A549 (cell line): Measurements from ENCODE around the gene S1PR4. TPM values are rescaled to one million over a fixed set of nuclear protein-coding genes. Genes with fewer than 3 reads are reported as not detected.

ENCODE experiments used
- ATAC-seq, 2 experiments: fragments of 200-7000 bp in 1 of 2; fragments of >200 bp in 1 of 2; cut with Nextera tagmentation in 1 of 2; cut with Tn5 transposase in 1 of 2; 3 replicates each; pipeline versions ENCODE4 v1.8.0 to v1.9.1; 2018 to 2020; ENCODE audit warnings: mild to moderate bottlenecking in 1 of 2, moderate library complexity in 1 of 2
- CTCF ChIA-PET: fragments of 300-600 bp; sonication (Branson Sonifier 250); formaldehyde crosslinking; extraction: SDS; loops from one replicate; lab custom pipeline; 2021; ENCODE audit warnings: antibody characterized with exemption, inconsistent platforms; lab: Yijun Ruan, JAX
- POLR2A ChIA-PET: fragments of 350-600 bp; formaldehyde crosslinking; extraction: SDS; loops from one replicate; lab custom pipeline; 2021; ENCODE audit warnings: antibody characterized with exemption, inconsistent platforms; lab: Yijun Ruan, JAX
- DNase-seq, 2 experiments: peaks; one replicate each; pipeline versions ENCODE4 v3.0.0 to v3.0.0-alpha.2; 2011 to 2016; ENCODE audit warnings: low read depth in 1 of 2, low spot score in 1 of 2
- FAIRE-seq: peaks from 2 replicates; lab custom pipeline; 2011; peaks lifted over from hg19 to GRCh38; lab: Jason Lieb, UNC
- H3K27ac ChIP-seq, 2 experiments: fragments of >200 bp; sonication (Bioruptor Twin); formaldehyde crosslinking; 3 replicates each; pipeline ENCODE4 v1.5.1; 2016 to 2017
- H3K4me1 ChIP-seq: fragments of >200 bp; sonication (Bioruptor Twin); formaldehyde crosslinking; 3 replicates; pipeline ENCODE4 v1.6.1; 2016
- H3K4me2 ChIP-seq: fragments of >200 bp; sonication (Bioruptor Twin); formaldehyde crosslinking; 3 replicates; pipeline ENCODE4 v1.6.1; 2016
- H3K4me3 ChIP-seq: fragments of >200 bp; sonication (Bioruptor Twin); formaldehyde crosslinking; 3 replicates; pipeline ENCODE4 v1.5.1; 2016
- H3K9me3 ChIP-seq: fragments of >200 bp; sonication (Bioruptor Twin); formaldehyde crosslinking; 3 replicates; pipeline ENCODE4 v1.6.1; 2016
- BHLHE40 ChIP-seq: IDR thresholded peaks from 2 replicates; pipeline ENCODE4 v1.6.1; 2012; ENCODE audit warnings: low read depth, low read length, inconsistent platforms
- CBX2 ChIP-seq: fragments of 200-600 bp; sonication (generic); IDR thresholded peaks from 2 replicates; pipeline ENCODE4 v1.6.1; 2016; ENCODE audit warnings: low read depth, mild to moderate bottlenecking, borderline replicate concordance
- CHD2 ChIP-seq: fragments of 150-350 bp; IDR thresholded peaks from 2 replicates; pipeline ENCODE4 v1.6.1; 2014; ENCODE audit warnings: low read length; ENCODE audit not compliant: partially characterized antibody
- EHMT2 ChIP-seq: fragments of 200-600 bp; sonication (generic); IDR thresholded peaks from 2 replicates; pipeline ENCODE4 v1.6.1; 2016; ENCODE audit warnings: antibody characterized with exemption, low read depth, mild to moderate bottlenecking, moderate library complexity
- EP300 ChIP-seq, 2 experiments: fragments of >200 bp; sonication (Bioruptor Twin); formaldehyde crosslinking; IDR thresholded peaks; 2 replicates in 1 of 2; 3 replicates in 1 of 2; pipeline ENCODE4 v1.6.1; 2016 to 2017
- ESRRA ChIP-seq: fragments of 150-350 bp; IDR thresholded peaks from 2 replicates; pipeline ENCODE4 v1.6.1; 2014; ENCODE audit warnings: mild to moderate bottlenecking, low read length, borderline replicate concordance
- FOXS1 ChIP-seq: fragments of 250-450 bp; sonication (Bioruptor Pico); IDR thresholded peaks from 2 replicates; pipeline ENCODE4 v1.5.0; 2020; ENCODE audit warnings: mild to moderate bottlenecking, moderate library complexity
- GATA3 ChIP-seq: IDR thresholded peaks from 2 replicates; pipeline ENCODE4 v1.6.1; 2012; ENCODE audit warnings: borderline replicate concordance
- HES2 ChIP-seq: fragments of >200 bp; sonication (Bioruptor Twin); formaldehyde crosslinking; IDR thresholded peaks from 2 replicates; pipeline ENCODE4 v1.6.1; 2016
- HOXA7 ChIP-seq: fragments of 250-450 bp; sonication (Bioruptor Pico); IDR thresholded peaks from 2 replicates; pipeline ENCODE4 v1.5.0; 2020; ENCODE audit warnings: mild to moderate bottlenecking, moderate library complexity
- JUNB ChIP-seq: fragments of >200 bp; sonication (Bioruptor Twin); formaldehyde crosslinking; IDR thresholded peaks from 2 replicates; pipeline ENCODE4 v1.6.1; 2016
- KDM5A ChIP-seq: fragments of 200-600 bp; sonication (generic); IDR thresholded peaks from 2 replicates; pipeline ENCODE4 v1.6.1; 2016; ENCODE audit warnings: antibody characterized with exemption, mild to moderate bottlenecking
- MAFK ChIP-seq: fragments of 450-650 bp; IDR thresholded peaks from 2 replicates; pipeline ENCODE4 v1.6.1; 2014; ENCODE audit not compliant: partially characterized antibody
- NFE2L2 ChIP-seq: fragments of 150-350 bp; conservative IDR thresholded peaks from 2 replicates; pipeline ENCODE4 v1.6.1; 2014; ENCODE audit warnings: low read length
- NPAS2 ChIP-seq: fragments of 250-450 bp; sonication (Bioruptor Pico); IDR thresholded peaks from 2 replicates; pipeline ENCODE4 v1.8.0; 2022; ENCODE audit warnings: mild to moderate bottlenecking, moderate library complexity, borderline replicate concordance
- POLR2AphosphoS2 ChIP-seq: conservative IDR thresholded peaks from 2 replicates; pipeline ENCODE4 v1.6.1; 2012; ENCODE audit warnings: low read length, improper control_type of control experiment, inconsistent platforms
- RCOR1 ChIP-seq: fragments of 150-350 bp; IDR thresholded peaks from 2 replicates; pipeline ENCODE4 v1.6.1; 2014; ENCODE audit warnings: antibody characterized with exemption, low read length, low read depth
- RNF2 ChIP-seq: fragments of 200-600 bp; sonication (generic); IDR thresholded peaks from 2 replicates; pipeline ENCODE4 v1.6.1; 2016; ENCODE audit warnings: low read depth, mild to moderate bottlenecking, antibody characterized with exemption, moderate library complexity, borderline replicate concordance
- SMC3 ChIP-seq: fragments of >200 bp; sonication (Bioruptor Twin); formaldehyde crosslinking; IDR thresholded peaks from 3 replicates; pipeline ENCODE4 v1.6.1; 2018; ENCODE audit warnings: inconsistent platforms
- SREBF2 ChIP-seq: fragments of 450-650 bp; IDR thresholded peaks from 2 replicates; pipeline ENCODE4 v1.6.1; 2014; ENCODE audit warnings: mild to moderate bottlenecking, moderate library complexity
- ZFP36 ChIP-seq: fragments of 450-650 bp; IDR thresholded peaks from 2 replicates; pipeline ENCODE4 v1.6.1; 2014; ENCODE audit warnings: borderline replicate concordance; ENCODE audit not compliant: partially characterized antibody
- WGBS: methylation state at CpG from one replicate; pipeline ENCODE4 v1.1.6; 2017; ENCODE audit errors: missing lambda C conversion rate; 5-methylcytosine and 5-hydroxymethylcytosine counted together
- polyA plus RNA-seq, 4 experiments: library from polyadenylated mRNA; depleted of rRNA in 3 of 4; stranded (reverse); fragments of >200 nt; fragmentation: RNase III in 1 of 4; extraction: RNeasy Plus Mini Kit Qiagen cat#74134 plus additional on column Dnase treatment in 1 of 4; gene quantifications; 2 replicates in 3 of 4; 3 replicates in 1 of 4; pipeline ENCODE4 v1.2.3, GENCODE V29; 2011 to 2017
- TF ChIP-seq, protein P1 (sequence below): IDR thresholded peaks from 2 replicates; pipeline ENCODE4 v1.6.1; 2012

The S1PR4 gene
- polyA plus RNA-seq, 2 of the 4 experiments (the other 2 are of a cell fraction) = 0.09 to 0.17 TPM

DNA sequence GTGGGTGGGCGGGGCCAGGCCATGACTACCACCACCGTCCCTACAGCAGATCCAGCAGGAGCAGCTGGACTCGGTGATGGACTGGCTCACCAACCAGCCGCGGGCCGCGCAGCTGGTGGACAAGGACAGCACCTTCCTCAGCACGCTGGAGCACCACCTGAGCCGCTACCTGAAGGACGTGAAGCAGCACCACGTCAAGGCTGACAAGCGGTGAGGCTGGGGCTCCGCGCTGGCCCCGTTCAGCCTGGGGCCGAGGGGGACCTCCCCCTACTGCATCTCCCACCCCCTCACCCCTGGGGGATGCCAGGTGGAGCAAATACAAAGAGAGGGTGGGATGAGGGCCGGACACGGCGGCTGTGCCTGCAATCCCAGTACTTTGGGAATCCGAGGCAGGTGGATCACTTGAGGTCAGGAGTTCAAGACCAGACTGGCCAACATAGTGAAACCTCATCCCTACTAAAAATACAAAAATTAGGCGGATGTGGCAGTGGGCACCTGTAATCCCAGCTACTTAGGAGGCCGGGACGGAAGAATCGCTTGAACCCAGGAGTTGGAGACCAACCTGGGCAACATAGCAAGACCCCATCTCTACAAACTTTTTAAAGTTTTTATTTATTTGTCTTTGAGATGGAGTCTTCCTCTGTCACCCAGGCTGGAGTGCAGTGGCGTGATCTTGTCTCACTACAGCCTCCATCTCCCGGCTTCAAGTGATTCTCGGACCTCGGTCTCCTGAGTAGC is 27.8 kb downstream of the S1PR4 start:
- POLR2A ChIA-PET = no interaction called here
- Histone ChIP-seq H3K4me3 (no peak overlapping the region), H3K4me2 (no peak overlapping the region), H3K9me3 (no peaks in the 10 kb centered on the region), H3K27ac (no peak overlapping the region), H3K4me1 (no peaks in the 10 kb centered on the region)
- no peak for DNase-seq
- ATAC-seq = no peak
- CTCF ChIA-PET = interaction anchor here (0.8 kb wide), 1 partner anchor 18 kb away, joined by 3 read pairs; no protein-coding TSS in a partner anchor
- no peak for FAIRE-seq
- 89% methylated on average over 16 of the region's 28 CpGs for WGBS
- TF ChIP-seq EP300 (IDR thresholded peaks at IDR 0.05) (no peak), SREBF2 (no peak), NPAS2 (no peak)
- TF ChIP-seq, protein P1, sequence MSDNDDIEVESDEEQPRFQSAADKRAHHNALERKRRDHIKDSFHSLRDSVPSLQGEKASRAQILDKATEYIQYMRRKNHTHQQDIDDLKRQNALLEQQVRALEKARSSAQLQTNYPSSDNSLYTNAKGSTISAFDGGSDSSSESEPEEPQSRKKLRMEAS = no peak

DNA sequence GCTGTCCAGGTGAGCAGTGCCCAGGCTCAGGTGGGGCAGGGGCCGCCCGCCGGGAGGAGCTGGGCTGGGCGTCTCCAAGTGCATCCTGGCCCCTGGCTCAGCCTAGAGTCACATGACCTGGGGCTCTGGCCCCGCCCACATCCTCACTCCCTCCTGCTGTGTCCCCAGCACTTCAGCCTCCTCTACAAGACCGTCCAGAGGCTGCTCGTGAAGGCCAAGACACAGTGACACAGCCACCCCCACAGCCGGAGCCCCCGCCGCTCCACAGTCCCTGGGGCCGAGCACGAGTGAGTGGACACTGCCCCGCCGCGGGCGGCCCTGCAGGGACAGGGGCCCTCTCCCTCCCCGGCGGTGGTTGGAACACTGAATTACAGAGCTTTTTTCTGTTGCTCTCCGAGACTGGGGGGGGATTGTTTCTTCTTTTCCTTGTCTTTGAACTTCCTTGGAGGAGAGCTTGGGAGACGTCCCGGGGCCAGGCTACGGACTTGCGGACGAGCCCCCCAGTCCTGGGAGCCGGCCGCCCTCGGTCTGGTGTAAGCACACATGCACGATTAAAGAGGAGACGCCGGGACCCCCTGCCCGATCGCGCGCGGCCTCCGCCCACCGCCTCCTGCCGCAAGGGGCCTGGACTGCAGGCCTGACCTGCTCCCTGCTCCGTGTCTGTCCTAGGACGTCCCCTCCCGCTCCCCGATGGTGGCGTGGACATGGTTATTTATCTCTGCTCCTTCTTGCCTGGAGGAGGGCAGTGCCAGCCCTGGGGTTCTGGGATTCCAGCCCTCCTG is 29.1 kb downstream of the S1PR4 start:
- no peak for DNase-seq
- TF ChIP-seq SMC3 (no peak), FOXS1 (CRISPR knock-in tag) (no peak)
- no peak overlapping the region for H3K27ac ChIP-seq
- ChIA-PET POLR2A (no interaction called here), CTCF (interaction anchor here (1.4 kb wide), 1 partner anchor 15 kb away, joined by 3 read pairs; no protein-coding TSS in a partner anchor)
- H3K4me2 ChIP-seq = no peak overlapping the region
- 98% methylated on average over 21 of the region's 43 CpGs for WGBS
- H3K4me3 ChIP-seq = no peak overlapping the region
- no peaks in the 10 kb centered on the region for H3K4me1 ChIP-seq
- ATAC-seq = no peak
- no peaks in the 10 kb centered on the region for H3K9me3 ChIP-seq
- FAIRE-seq = no peak

DNA sequence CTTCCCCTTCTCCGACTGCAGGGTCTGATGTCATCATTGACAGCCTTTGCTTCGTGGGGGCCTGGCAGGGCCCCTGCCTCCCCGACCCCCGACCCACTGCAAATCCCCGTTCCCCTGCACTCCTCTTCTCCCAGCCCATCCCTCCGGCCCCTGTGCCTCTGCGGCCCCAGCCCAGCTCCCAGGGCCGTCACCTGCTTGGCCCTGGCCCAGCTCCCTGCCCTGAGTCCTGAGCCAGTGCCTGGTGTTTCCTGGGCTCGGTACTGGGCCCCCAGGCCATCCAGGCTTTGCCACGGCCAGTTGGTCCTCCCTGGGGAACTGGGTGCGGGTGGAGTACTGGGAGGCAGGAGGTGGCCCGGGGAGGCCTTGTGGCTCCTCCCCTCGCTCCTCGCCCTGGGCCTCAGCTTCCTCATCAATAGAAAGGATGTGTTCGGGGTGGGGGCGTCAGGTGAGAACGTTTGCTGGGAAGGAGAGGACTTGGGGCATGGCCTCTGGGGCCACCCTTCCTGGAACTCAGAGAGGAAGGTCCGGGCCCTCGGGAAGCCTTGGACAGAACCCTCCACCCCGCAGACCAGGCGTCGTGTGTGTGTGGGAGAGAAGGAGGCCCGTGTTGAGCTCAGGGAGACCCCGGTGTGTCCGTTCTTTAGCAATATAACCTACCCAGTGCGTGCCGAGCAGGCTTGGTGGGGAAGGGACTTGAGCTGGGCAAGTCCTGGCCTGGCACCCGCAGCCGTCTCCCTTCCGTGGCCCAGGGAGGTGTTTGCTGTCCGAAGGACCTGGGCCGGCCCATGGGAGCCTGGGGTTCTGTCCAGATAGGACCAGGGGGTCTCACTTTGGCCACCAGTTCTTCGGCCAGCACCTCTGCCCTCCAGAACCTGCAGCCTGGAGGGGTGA is 30.0 kb downstream of the S1PR4 start:
- FAIRE-seq (no peak), DNase-seq (no peak)
- H3K4me1 ChIP-seq = no peaks in the 10 kb centered on the region
- H3K9me3 ChIP-seq = no peaks in the 10 kb centered on the region
- CTCF ChIA-PET = interaction anchor here (1.2 to 3.7 kb wide), 3 partner anchors 9 to 16 kb away, joined by 3 to 12 read pairs (median 3); partner anchors contain the start of gene CELF5
- TF ChIP-seq ESRRA (no peak), SMC3 (no peak), HOXA7 (CRISPR knock-in tag) (no peak), NPAS2 (no peak), ZFP36 (no peak), BHLHE40 (no peak), CBX2 (no peak), NFE2L2 (no peak), KDM5A (no peak), GATA3 (no peak), JUNB (no peak), CHD2 (no peak), RNF2 (no peak), EHMT2 (no peak), FOXS1 (CRISPR knock-in tag) (no peak), POLR2AphosphoS2 (no peak), RCOR1 (no peak), HES2 (no peak), MAFK (no peak)
- TF ChIP-seq, protein P1 = no peak
- TF ChIP-seq, all 56 proteins: peak for 0
- POLR2A ChIA-PET = no interaction called here
- Histone ChIP-seq H3K4me2 (no peak overlapping the region), H3K27ac (no peak overlapping the region), H3K4me3 (no peak overlapping the region)
- 86% methylated on average over 12 of the region's 33 CpGs for WGBS
- no peak for ATAC-seq
